Measurements from ENCODE around the gene NFATC2IP. TPM values are rescaled to one million over a fixed set of nuclear protein-coding genes. Genes with fewer than 3 reads are reported as not detected.
"Not testable (repeated sequence)": the region's sequence is repeated elsewhere in the genome, so short reads cannot be mapped to it uniquely, and the experiment has no call there.

The NFATC2IP gene
- total RNA-seq, 2 experiments from 2014 or later = 65.6 to 74.4 TPM

GRCh38 chr16:28974437-28975157 is 23.9 kb downstream of the NFATC2IP start, which contains the start of gene SPNS1:
Gene SPNS1, plus strand, starts transcription at chr16:28974778. Its CDS starts 374 bp downstream, at chr16:28975152.
- peaks cover 27% of the 10 kb centered on the region for H3K4me1 Mint-ChIP-seq
- no peaks in the 10 kb centered on the region for H3K27me3 Mint-ChIP-seq
- peaks cover 2% of the 10 kb centered on the region for H3K36me3 Mint-ChIP-seq
- H3K9me3 Mint-ChIP-seq = no peaks in the 10 kb centered on the region
- DNase-seq = peak; percentile 96
- peak within 1 kb of the TSS; percentile 95 for H3K4me3 Mint-ChIP-seq
- H3K27ac Mint-ChIP-seq = peak within 1 kb of the TSS; percentile 95

DNA sequence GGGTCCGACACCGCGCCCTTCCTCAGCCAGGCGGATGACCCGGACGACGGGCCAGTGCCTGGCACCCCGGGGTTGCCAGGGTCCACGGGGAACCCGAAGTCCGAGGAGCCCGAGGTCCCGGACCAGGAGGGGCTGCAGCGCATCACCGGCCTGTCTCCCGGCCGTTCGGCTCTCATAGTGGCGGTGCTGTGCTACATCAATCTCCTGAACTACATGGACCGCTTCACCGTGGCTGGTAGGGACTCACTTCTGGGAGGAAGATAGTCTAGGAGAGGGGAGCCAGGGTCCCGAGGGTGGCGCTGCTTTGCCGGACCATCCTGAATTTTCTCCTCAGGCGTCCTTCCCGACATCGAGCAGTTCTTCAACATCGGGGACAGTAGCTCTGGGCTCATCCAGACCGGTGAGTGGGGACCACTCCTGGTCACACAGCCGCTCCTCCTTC is 24.4 kb downstream of the NFATC2IP start:
- H3K36me3 Mint-ChIP-seq = peaks cover 2% of the 10 kb centered on the region
- H3K4me3 Mint-ChIP-seq = peak overlapping the region; percentile 95
- no peaks in the 10 kb centered on the region for H3K27me3 Mint-ChIP-seq
- peaks cover 27% of the 10 kb centered on the region for H3K4me1 Mint-ChIP-seq
- no peak for DNase-seq
- no peaks in the 10 kb centered on the region for H3K9me3 Mint-ChIP-seq
- peak overlapping the region; percentile 95 for H3K27ac Mint-ChIP-seq

DNA sequence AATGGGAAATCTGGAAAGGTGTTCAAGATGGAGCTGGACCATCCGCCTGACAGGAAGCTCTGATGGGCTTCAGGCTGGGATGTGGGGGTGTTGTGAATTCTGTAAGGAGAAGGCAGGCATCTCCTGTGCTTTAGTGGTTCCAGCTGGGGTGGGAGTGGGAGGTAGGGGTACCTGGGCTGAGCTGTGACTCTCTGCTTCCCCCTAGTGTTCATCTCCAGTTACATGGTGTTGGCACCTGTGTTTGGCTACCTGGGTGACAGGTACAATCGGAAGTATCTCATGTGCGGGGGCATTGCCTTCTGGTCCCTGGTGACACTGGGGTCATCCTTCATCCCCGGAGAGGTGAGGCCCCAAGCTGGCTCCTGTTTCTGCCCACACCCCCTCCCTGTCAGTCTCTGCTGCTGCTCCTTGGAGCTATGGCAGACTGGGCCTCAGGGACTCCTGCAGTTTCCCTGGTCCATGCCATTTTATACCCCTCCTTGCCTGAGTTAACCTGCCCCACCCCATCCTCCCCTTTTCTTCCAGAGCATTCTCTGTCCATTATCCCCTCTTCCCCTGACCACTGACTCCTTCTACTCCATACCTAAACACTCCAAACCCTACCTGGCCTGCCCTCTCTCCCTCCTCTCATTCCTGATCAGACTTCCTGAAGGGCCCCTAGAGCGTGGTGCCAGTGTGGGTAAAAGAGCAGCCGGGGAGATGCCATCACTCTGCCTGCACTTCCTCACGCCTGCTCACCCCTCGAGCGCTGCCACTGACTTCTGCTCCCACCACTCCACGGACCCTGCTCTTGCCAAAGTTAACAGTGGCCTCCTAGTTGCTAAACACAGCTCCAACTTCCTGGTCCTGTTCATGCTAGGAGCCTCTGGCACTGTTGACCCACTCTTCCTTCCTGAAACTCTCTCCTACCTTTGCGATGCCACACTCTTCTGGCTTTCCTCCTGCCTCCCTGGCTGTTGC is 27.2 kb downstream of the NFATC2IP start:
- H3K27ac Mint-ChIP-seq = peak overlapping the region; percentile 18
- no peaks in the 10 kb centered on the region for H3K27me3 Mint-ChIP-seq
- peaks cover 27% of the 10 kb centered on the region for H3K4me1 Mint-ChIP-seq
- H3K9me3 Mint-ChIP-seq = peaks cover 3% of the 10 kb centered on the region
- H3K4me3 Mint-ChIP-seq = no peak overlapping the region
- no peak for DNase-seq
- peaks cover 28% of the 10 kb centered on the region for H3K36me3 Mint-ChIP-seq

GRCh38 chr16:28980330-28980729 is 29.6 kb downstream of the NFATC2IP start:
- H3K36me3 Mint-ChIP-seq = peaks cover 41% of the 10 kb centered on the region
- not testable (repeated sequence) for H3K27me3 Mint-ChIP-seq, H3K9me3 Mint-ChIP-seq, H3K4me3 Mint-ChIP-seq, H3K27ac Mint-ChIP-seq, DNase-seq
- H3K4me1 Mint-ChIP-seq = peaks cover 37% of the 10 kb centered on the region

DNA sequence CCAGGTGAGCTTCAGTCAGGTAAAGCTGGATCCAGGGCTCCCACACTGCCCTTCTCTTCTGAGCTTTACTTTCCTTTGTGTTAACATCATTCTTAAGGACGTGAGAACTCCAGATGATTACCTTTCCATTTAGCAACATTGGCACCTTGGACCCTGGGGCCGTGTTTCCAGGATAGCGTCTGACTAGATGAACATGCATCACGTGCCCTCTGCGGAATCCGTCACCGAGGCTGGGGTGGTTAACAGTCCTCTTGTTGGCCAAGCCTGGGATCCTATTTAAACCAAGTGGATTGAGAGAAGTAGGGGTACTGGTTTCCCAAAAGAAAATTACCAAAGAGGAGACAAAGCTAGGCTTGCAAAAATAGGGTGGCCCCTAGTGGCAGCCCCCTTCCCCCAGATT is 30.2 kb downstream of the NFATC2IP start:
- Mint-ChIP-seq H3K36me3 (peaks cover 46% of the 10 kb centered on the region), H3K4me1 (peaks cover 31% of the 10 kb centered on the region), H3K4me3 (no peak overlapping the region), H3K9me3 (peaks cover 3% of the 10 kb centered on the region), H3K27ac (no peak overlapping the region), H3K27me3 (no peaks in the 10 kb centered on the region)
- DNase-seq = no peak

DNA sequence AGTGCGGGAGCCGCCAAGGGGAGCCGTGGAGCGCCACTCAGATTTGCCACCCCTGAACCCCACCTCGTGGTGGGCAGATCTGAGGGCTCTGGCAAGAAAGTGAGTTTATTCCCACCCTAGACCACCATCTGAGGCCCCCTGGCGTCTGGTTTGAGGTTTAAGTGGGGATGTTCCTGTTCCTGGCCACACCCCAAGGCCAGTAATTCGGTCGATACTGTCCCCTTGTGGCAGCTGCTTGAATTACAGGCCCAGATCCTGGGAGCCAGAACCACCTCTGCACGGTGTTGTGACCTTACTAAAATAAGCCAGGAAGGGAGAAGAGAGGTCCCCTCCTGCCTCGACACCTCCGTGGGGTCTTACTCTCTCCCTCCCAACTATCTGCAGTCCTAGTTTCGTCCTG is 30.8 kb downstream of the NFATC2IP start:
- Mint-ChIP-seq H3K4me3 (no peak overlapping the region), H3K4me1 (peaks cover 25% of the 10 kb centered on the region), H3K36me3 (peaks cover 52% of the 10 kb centered on the region)

DNA sequence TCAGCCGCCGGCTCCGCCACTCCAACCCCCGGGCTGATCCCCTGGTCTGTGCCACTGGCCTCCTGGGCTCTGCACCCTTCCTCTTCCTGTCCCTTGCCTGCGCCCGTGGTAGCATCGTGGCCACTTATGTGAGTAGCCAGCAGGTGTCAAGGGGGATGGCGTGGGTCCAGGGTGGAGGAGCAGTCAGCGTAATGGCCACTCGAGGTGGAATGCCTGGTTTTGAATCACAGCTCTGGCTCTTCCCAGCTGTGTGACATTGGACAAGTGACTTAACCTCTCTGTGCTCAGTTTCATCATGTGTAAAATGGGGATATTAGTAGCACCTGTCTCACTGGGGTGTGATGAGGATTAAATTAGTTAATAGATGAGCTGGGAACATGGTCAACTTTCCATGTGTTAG is 31.7 kb downstream of the NFATC2IP start:
- DNase-seq = no peak
- Mint-ChIP-seq H3K27me3 (no peaks in the 10 kb centered on the region), H3K4me1 (peaks cover 26% of the 10 kb centered on the region), H3K4me3 (no peak overlapping the region), H3K36me3 (peaks cover 59% of the 10 kb centered on the region), H3K27ac (no peak overlapping the region), H3K9me3 (peaks cover 7% of the 10 kb centered on the region)

More for the DNA sequence above, 30.8 kb downstream of the NFATC2IP start:
- peaks cover 3% of the 10 kb centered on the region for H3K9me3 Mint-ChIP-seq
- peak; percentile 52 for DNase-seq
- no peaks in the 10 kb centered on the region for H3K27me3 Mint-ChIP-seq
- no peak overlapping the region for H3K27ac Mint-ChIP-seq

DNA sequence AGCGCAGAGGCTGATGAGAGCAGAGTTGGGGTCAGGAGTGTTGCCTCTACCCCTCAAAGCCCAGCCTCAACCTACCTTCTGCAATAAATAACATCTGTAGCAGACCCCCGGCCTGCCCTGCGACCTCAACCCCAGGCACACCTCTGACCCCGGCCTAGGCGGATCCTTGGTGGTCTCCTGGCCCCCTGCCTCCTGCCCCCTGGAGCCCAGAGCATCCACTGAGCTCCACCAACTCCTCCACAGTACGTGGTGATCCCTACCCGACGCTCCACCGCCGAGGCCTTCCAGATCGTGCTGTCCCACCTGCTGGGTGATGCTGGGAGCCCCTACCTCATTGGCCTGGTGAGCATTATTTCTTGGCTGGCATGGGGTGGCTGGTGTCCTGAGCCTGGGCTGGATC is 32.2 kb downstream of the NFATC2IP start:
- peaks cover 64% of the 10 kb centered on the region for H3K36me3 Mint-ChIP-seq
- peaks cover 27% of the 10 kb centered on the region for H3K4me1 Mint-ChIP-seq
- H3K4me3 Mint-ChIP-seq = peak overlapping the region; percentile 14
- DNase-seq = no peak
- no peaks in the 10 kb centered on the region for H3K27me3 Mint-ChIP-seq
- peak overlapping the region; percentile 88 for H3K27ac Mint-ChIP-seq
- H3K9me3 Mint-ChIP-seq = peaks cover 10% of the 10 kb centered on the region

DNA sequence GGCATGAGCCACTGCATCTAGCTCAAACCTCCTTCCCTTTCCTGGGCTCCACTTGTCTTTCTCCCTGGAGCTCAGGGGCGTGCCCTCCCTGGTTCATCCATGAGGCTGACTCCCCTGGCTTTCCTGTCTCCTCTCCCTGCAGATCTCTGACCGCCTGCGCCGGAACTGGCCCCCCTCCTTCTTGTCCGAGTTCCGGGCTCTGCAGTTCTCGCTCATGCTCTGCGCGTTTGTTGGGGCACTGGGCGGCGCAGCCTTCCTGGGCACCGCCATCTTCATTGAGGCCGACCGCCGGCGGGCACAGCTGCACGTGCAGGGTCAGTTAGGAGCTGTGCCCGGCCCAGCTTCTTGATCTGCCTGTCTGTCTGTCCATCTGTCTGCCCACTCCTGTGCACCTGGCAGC is 32.9 kb downstream of the NFATC2IP start:
- peaks cover 70% of the 10 kb centered on the region for H3K36me3 Mint-ChIP-seq
- DNase-seq = no peak
- H3K4me1 Mint-ChIP-seq = peaks cover 25% of the 10 kb centered on the region
- H3K4me3 Mint-ChIP-seq = peak overlapping the region; percentile 71
- no peaks in the 10 kb centered on the region for H3K27me3 Mint-ChIP-seq
- peak overlapping the region; percentile 88 for H3K27ac Mint-ChIP-seq
- H3K9me3 Mint-ChIP-seq = peaks cover 10% of the 10 kb centered on the region

DNA sequence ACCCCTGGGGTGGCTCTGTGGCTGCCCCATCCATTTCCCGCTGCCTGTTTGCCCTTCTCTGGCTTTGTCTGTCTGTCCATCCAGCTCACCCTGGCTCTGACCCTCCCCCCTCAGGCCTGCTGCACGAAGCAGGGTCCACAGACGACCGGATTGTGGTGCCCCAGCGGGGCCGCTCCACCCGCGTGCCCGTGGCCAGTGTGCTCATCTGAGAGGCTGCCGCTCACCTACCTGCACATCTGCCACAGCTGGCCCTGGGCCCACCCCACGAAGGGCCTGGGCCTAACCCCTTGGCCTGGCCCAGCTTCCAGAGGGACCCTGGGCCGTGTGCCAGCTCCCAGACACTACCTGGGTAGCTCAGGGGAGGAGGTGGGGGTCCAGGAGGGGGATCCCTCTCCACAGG is 33.4 kb downstream of the NFATC2IP start:
- H3K4me3 Mint-ChIP-seq = peak overlapping the region; percentile 71
- peaks cover 75% of the 10 kb centered on the region for H3K36me3 Mint-ChIP-seq
- peaks cover 28% of the 10 kb centered on the region for H3K4me1 Mint-ChIP-seq
- peaks cover 10% of the 10 kb centered on the region for H3K9me3 Mint-ChIP-seq
- H3K27ac Mint-ChIP-seq = peak overlapping the region; percentile 88
- no peak for DNase-seq
- H3K27me3 Mint-ChIP-seq = no peaks in the 10 kb centered on the region

DNA sequence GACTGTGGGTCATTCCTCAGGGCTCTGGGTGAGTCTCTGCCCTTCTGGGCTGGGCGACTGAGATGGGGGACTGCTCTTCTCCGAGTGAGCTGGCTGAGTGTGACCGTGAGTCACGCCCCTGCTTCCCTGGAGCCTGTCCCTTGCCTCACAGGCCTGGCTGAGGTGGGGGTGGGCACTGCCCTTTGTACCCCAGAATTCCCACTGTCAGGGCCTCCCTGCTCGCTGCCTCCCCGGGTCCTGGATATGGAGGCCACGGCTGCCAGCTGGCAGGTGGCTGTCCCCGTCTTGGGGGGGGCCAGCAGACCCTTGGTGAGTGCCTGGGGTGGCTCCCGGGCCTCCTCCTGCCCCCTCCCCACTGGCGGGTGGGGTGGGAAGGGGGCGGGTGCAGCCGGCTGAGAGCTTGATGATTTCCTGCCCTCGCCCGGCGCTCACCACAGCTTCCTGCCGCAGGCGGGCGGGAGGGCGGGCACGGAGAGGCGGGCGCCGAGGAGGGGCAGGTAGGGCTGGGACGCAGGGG is 33.9 kb downstream of the NFATC2IP start, which contains the start of gene LAT:
Gene LAT (plus strand): TSS at position 434 of the 517 bp plus-strand sequence. CDS start 366 bp downstream, outside the sequence.
- Mint-ChIP-seq H3K27me3 (no peaks in the 10 kb centered on the region), H3K4me1 (peaks cover 33% of the 10 kb centered on the region), H3K4me3 (peak within 1 kb of the TSS; percentile 100), H3K36me3 (peaks cover 81% of the 10 kb centered on the region), H3K9me3 (peaks cover 10% of the 10 kb centered on the region), H3K27ac (peak within 1 kb of the TSS; percentile 92)
- peak; percentile 76 for DNase-seq

DNA sequence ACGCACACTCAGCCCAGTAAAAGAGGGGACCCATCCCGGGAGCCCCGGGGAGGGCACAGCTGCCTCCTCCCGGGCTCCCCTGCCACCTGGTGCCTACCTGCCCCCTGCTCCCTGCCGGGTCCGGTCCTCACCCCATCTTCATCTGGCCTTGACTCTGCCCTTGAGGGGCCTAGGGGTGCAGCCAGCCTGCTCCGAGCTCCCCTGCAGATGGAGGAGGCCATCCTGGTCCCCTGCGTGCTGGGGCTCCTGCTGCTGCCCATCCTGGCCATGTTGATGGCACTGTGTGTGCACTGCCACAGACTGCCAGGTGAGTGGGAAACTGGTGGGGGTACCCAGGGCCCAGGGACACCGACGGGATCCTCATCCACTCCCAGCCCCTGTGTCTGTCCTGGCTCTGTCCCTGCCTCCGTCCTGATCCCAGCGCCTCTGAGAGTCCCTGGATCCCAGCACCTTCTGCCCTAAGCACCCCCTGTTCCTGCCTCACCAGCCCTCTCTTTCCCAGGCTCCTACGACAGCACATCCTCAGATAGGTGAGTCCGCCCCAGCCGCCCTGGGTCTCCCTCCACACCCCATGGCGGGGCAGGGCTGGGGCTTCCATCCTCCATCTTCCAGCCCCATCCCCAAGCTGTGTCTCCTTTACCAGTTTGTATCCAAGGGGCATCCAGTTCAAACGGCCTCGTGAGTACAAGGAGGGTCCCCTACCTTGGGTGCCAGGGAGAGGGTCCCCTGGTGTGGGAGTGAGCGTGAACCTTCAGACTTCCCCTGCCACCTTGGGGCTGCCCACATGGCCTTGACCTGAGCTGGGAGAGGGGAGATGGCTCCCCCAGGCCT is 34.7 kb downstream of the NFATC2IP start:
- Mint-ChIP-seq H3K27ac (peak overlapping the region; percentile 92), H3K9me3 (peaks cover 10% of the 10 kb centered on the region), H3K36me3 (peaks cover 85% of the 10 kb centered on the region), H3K27me3 (no peaks in the 10 kb centered on the region), H3K4me3 (peak overlapping the region; percentile 100), H3K4me1 (peaks cover 39% of the 10 kb centered on the region)
- peak; percentile 31 for DNase-seq

- Mint-ChIP-seq H3K36me3 (peaks cover 82% of the 10 kb centered on the region), H3K9me3 (peaks cover 10% of the 10 kb centered on the region), H3K27me3 (no peaks in the 10 kb centered on the region), H3K4me3 (peak overlapping the region; percentile 100), H3K27ac (peak overlapping the region; percentile 92), H3K4me1 (peaks cover 45% of the 10 kb centered on the region)
- DNase-seq = no peak
Measured at GRCh38 chr16:28986046-28986445, 35.3 kb downstream of the NFATC2IP start.

DNA sequence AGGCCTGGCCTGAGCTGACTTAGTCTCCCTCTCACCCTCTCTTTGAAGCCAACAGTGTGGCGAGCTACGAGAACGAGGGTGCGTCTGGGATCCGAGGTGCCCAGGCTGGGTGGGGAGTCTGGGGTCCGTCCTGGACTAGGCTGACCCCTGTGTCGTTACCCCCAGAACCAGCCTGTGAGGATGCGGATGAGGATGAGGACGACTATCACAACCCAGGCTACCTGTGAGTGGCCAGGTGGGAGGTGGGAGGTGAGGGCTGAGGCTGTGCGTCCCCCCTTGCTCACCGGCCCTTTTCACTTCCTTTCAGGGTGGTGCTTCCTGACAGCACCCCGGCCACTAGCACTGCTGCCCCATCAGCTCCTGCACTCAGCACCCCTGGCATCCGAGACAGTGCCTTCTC is 35.8 kb downstream of the NFATC2IP start:
- DNase-seq = peak; percentile 30
- Mint-ChIP-seq H3K36me3 (peaks cover 82% of the 10 kb centered on the region), H3K9me3 (peaks cover 10% of the 10 kb centered on the region), H3K4me3 (peak overlapping the region; percentile 100), H3K27me3 (no peaks in the 10 kb centered on the region), H3K4me1 (peaks cover 49% of the 10 kb centered on the region), H3K27ac (peak overlapping the region; percentile 92)

Measured in activated naive CD8-positive, alpha-beta T cell treated with anti-CD3 and anti-CD28 coated beads for 36 hours (primary cell).